Liver (tissue), 9 donors: ENCODE measurements around the gene FMN1. TPM values are rescaled to one million over a fixed set of nuclear protein-coding genes. Genes with fewer than 3 reads are reported as not detected.

ENCODE experiments used
- DNase-seq: peaks from one replicate; pipeline ENCODE4 v3.0.0-alpha.2; 2017; ENCODE audit warnings: low spot score
- H3K27ac ChIP-seq, 2 donors: one replicate each; pipeline ENCODE4 v1.7.0; 2013; ENCODE audit warnings: inconsistent platforms in 2 of 2, low read length in 2 of 2, control low read depth in 1 of 2, low read depth in 1 of 2, mild to moderate bottlenecking in 1 of 2
- H3K27me3 ChIP-seq, 4 donors: one replicate each; pipeline versions ENCODE4 v1.6.1 to v1.7.0; 2013; ENCODE audit warnings: low read length in 3 of 4, inconsistent platforms in 1 of 4, mild to moderate bottlenecking in 1 of 4, moderate library complexity in 1 of 4; ENCODE audit not compliant: control insufficient read depth in 4 of 4, insufficient read depth in 4 of 4
- H3K36me3 ChIP-seq, 4 donors: one replicate each; pipeline versions ENCODE4 v1.6.1 to v1.7.0; 2013; ENCODE audit warnings: low read length in 3 of 4, mild to moderate bottlenecking in 3 of 4, low read depth in 1 of 4, moderate library complexity in 1 of 4; ENCODE audit not compliant: control insufficient read depth in 4 of 4, insufficient read depth in 3 of 4
- H3K4me1 ChIP-seq, 4 donors: one replicate each; pipeline versions ENCODE4 v1.6.1 to v1.7.0; 2013; ENCODE audit warnings: low read length in 3 of 4, mild to moderate bottlenecking in 3 of 4, moderate library complexity in 1 of 4; ENCODE audit not compliant: control insufficient read depth in 4 of 4, insufficient read depth in 4 of 4
- H3K4me3 ChIP-seq, 3 donors: one replicate each; pipeline versions ENCODE4 v1.6.1 to v1.7.0; 2013; ENCODE audit warnings: low read length in 3 of 3, control low read depth in 1 of 3, low read depth in 1 of 3, mild to moderate bottlenecking in 1 of 3
- H3K9ac ChIP-seq, 2 donors: one replicate each; pipeline ENCODE4 v1.7.0; 2013; ENCODE audit warnings: low read length in 2 of 2, mild to moderate bottlenecking in 2 of 2, moderate library complexity in 2 of 2, control low read depth in 1 of 2, low read depth in 1 of 2
- H3K9me3 ChIP-seq, 4 donors: one replicate each; pipeline versions ENCODE4 v1.6.1 to v1.7.0; 2013; ENCODE audit warnings: low read length in 3 of 4; ENCODE audit not compliant: control insufficient read depth in 4 of 4
- EGR1 ChIP-seq, 2 donors: IDR thresholded peaks; 2 replicates each; pipeline ENCODE4 v1.6.1; 2016 to 2018; ENCODE audit warnings: antibody characterized with exemption in 2 of 2, low read depth in 2 of 2
- FOXA2 ChIP-seq: IDR thresholded peaks from 2 replicates; pipeline ENCODE4 v1.6.1; 2016; ENCODE audit warnings: antibody characterized with exemption
- JUND ChIP-seq, 2 donors: IDR thresholded peaks; 2 replicates each; pipeline ENCODE4 v1.6.1; 2016; ENCODE audit warnings: antibody characterized with exemption in 2 of 2
- NR2F2 ChIP-seq: IDR thresholded peaks from 2 replicates; pipeline ENCODE4 v1.6.1; 2016; ENCODE audit warnings: antibody characterized with exemption
- RAD21 ChIP-seq, 2 donors: IDR thresholded peaks; 2 replicates each; pipeline ENCODE4 v1.6.1; 2016; ENCODE audit warnings: antibody characterized with exemption in 2 of 2, mild to moderate bottlenecking in 2 of 2
- YY1 ChIP-seq: IDR thresholded peaks from 2 replicates; pipeline ENCODE4 v1.6.1; 2016; ENCODE audit warnings: antibody characterized with exemption, mild to moderate bottlenecking
- WGBS: extraction: QIAGEN DNeasy Blood & Tissue Kit; methylation state at CpG from one replicate; pipeline ENCODE4 v1.1.7; 2013; 5-methylcytosine and 5-hydroxymethylcytosine counted together
- polyA plus RNA-seq, 2 donors: library from polyadenylated mRNA; stranded (reverse) in 1 of 2; unstranded in 1 of 2; fragments of 200-250 nt in 1 of 2; fragments of >200 nt in 1 of 2; fragmentation: Nextera tagmentation in 1 of 2; extraction: Ambion mirVana in 1 of 2; gene quantifications; one replicate each; pipeline versions ENCODE4 v1.2.1 to v1.2.3, GENCODE V29; 2013 to 2015
- total RNA-seq, 2 donors: library from RNA; depleted of rRNA; stranded (reverse); fragments of >200 nt; gene quantifications; one replicate each; pipeline ENCODE4 v1.2.3, GENCODE V29; 2014
- TF ChIP-seq, protein P1 (sequence below): fragments of 150-350 bp; IDR thresholded peaks from 2 replicates; pipeline ENCODE4 v1.5.1; 2017; ENCODE audit warnings: improper control_type of control experiment, low read depth, low read length; ENCODE audit not compliant: missing input control
- TF ChIP-seq, protein P2 (sequence below): IDR thresholded peaks from 2 replicates; pipeline ENCODE4 v1.6.1; 2016; ENCODE audit warnings: antibody characterized with exemption, mild to moderate bottlenecking
- TF ChIP-seq, protein P3 (sequence below): IDR thresholded peaks from 2 replicates; pipeline ENCODE4 v1.6.1; 2016; ENCODE audit warnings: antibody characterized with exemption
- TF ChIP-seq, protein P4 (sequence below): IDR thresholded peaks from 2 replicates; pipeline ENCODE4 v1.6.1; 2016; ENCODE audit warnings: antibody characterized with exemption
- donor health status: healthy.
- donor health status: healthy.
- donor health status: healthy.
- donor health status: healthy.
- donor health status: healthy.

FMN1 gene
- total and polyA plus RNA-seq, 4 donors: 0.21 to 5.4 (median 0.53) TPM

DNA sequence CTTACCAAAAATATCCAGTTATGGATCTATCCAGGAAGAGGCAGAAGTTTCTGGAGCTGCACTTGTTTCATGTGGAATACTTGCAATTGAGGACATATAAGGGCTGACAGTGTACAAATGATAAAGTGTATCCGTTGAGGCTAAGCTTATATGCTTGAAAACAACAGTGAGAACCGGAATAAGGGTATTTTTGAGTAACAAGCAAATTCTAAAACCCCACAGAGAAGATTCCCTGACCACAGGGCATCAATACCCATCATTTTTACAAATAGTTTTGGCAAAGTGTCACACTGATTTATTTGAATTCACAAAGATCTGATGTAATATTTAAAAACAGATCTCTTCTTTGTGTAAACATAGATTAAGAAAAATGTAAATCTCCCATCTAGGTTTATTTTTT is 208.4 kb downstream of the FMN1 start:
- no peak for DNase-seq
- Histone ChIP-seq H3K9me3 (peaks cover 0 to 2% (median 0%) of the 10 kb centered on the region in 4 donors), H3K4me3 (no peak overlapping the region), H3K4me1 (no peaks in the 10 kb centered on the region), H3K27ac (no peak overlapping the region), H3K36me3 (no peaks in the 10 kb centered on the region), H3K27me3 (peaks cover 0 to 6% (median 1%) of the 10 kb centered on the region in 4 donors), H3K9ac (no peak overlapping the region)
- no peak for TF ChIP-seq EGR1 (IDR thresholded peaks at IDR 0.05; ENCODE audit: low read depth in 2 of 2)
- no peak for TF ChIP-seq RAD21 (IDR thresholded peaks at IDR 0.05)
- TF ChIP-seq, protein P1, sequence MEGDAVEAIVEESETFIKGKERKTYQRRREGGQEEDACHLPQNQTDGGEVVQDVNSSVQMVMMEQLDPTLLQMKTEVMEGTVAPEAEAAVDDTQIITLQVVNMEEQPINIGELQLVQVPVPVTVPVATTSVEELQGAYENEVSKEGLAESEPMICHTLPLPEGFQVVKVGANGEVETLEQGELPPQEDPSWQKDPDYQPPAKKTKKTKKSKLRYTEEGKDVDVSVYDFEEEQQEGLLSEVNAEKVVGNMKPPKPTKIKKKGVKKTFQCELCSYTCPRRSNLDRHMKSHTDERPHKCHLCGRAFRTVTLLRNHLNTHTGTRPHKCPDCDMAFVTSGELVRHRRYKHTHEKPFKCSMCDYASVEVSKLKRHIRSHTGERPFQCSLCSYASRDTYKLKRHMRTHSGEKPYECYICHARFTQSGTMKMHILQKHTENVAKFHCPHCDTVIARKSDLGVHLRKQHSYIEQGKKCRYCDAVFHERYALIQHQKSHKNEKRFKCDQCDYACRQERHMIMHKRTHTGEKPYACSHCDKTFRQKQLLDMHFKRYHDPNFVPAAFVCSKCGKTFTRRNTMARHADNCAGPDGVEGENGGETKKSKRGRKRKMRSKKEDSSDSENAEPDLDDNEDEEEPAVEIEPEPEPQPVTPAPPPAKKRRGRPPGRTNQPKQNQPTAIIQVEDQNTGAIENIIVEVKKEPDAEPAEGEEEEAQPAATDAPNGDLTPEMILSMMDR: no peak
- TF ChIP-seq YY1: no peak
- no peak for TF ChIP-seq JUND (IDR thresholded peaks at IDR 0.05)
- TF ChIP-seq, protein P2, sequence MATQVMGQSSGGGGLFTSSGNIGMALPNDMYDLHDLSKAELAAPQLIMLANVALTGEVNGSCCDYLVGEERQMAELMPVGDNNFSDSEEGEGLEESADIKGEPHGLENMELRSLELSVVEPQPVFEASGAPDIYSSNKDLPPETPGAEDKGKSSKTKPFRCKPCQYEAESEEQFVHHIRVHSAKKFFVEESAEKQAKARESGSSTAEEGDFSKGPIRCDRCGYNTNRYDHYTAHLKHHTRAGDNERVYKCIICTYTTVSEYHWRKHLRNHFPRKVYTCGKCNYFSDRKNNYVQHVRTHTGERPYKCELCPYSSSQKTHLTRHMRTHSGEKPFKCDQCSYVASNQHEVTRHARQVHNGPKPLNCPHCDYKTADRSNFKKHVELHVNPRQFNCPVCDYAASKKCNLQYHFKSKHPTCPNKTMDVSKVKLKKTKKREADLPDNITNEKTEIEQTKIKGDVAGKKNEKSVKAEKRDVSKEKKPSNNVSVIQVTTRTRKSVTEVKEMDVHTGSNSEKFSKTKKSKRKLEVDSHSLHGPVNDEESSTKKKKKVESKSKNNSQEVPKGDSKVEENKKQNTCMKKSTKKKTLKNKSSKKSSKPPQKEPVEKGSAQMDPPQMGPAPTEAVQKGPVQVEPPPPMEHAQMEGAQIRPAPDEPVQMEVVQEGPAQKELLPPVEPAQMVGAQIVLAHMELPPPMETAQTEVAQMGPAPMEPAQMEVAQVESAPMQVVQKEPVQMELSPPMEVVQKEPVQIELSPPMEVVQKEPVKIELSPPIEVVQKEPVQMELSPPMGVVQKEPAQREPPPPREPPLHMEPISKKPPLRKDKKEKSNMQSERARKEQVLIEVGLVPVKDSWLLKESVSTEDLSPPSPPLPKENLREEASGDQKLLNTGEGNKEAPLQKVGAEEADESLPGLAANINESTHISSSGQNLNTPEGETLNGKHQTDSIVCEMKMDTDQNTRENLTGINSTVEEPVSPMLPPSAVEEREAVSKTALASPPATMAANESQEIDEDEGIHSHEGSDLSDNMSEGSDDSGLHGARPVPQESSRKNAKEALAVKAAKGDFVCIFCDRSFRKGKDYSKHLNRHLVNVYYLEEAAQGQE: no peak
- no peak for TF ChIP-seq NR2F2
- TF ChIP-seq FOXA2: no peak
- TF ChIP-seq, protein P3, sequence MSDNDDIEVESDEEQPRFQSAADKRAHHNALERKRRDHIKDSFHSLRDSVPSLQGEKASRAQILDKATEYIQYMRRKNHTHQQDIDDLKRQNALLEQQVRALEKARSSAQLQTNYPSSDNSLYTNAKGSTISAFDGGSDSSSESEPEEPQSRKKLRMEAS: no peak
- TF ChIP-seq, protein P4, sequence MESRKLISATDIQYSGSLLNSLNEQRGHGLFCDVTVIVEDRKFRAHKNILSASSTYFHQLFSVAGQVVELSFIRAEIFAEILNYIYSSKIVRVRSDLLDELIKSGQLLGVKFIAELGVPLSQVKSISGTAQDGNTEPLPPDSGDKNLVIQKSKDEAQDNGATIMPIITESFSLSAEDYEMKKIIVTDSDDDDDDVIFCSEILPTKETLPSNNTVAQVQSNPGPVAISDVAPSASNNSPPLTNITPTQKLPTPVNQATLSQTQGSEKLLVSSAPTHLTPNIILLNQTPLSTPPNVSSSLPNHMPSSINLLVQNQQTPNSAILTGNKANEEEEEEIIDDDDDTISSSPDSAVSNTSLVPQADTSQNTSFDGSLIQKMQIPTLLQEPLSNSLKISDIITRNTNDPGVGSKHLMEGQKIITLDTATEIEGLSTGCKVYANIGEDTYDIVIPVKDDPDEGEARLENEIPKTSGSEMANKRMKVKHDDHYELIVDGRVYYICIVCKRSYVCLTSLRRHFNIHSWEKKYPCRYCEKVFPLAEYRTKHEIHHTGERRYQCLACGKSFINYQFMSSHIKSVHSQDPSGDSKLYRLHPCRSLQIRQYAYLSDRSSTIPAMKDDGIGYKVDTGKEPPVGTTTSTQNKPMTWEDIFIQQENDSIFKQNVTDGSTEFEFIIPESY: no peak
- WGBS: 66% methylated on average over 2 of the region's 2 CpGs

DNA sequence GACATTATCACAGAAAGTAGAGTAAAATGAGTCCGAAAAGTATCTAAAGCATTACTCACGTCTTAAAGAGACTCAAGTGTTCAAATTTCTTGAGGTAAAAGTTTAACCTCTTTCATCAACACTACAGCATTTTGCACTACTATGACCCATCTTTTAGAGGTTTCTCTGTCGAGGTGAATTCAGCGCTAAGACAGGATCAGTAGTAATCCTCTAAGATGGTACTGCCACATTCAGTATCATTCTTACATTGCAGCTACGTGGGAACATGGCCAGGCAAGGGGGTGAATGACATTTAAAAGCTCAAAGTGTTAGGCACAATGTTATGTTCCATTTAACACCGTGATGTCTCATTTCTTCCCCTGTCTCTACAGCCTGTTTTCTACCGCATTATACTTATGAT is 210.8 kb downstream of the FMN1 start:
- no peak overlapping the region for H3K4me3 ChIP-seq
- TF ChIP-seq, protein P4: no peak
- TF ChIP-seq FOXA2: no peak
- TF ChIP-seq, protein P1: no peak
- WGBS: 73% methylated on average over 7 of the region's 7 CpGs
- no peaks in the 10 kb centered on the region for H3K4me1 ChIP-seq
- no peaks in the 10 kb centered on the region for H3K36me3 ChIP-seq
- no peak for DNase-seq
- H3K9ac ChIP-seq: no peak overlapping the region
- peaks cover 0 to 4% (median 1%) of the 10 kb centered on the region in 4 donors for H3K27me3 ChIP-seq
- H3K9me3 ChIP-seq: no peaks in the 10 kb centered on the region
- H3K27ac ChIP-seq: no peak overlapping the region
